Ascending aorta (tissue), 2 donors: ENCODE data around the gene GALNT4. TPM values are rescaled to one million over a fixed set of nuclear protein-coding genes. Genes with fewer than 3 reads are reported as not detected.

ENCODE experiments used
- DNase-seq, 2 donors: peaks; one replicate each; pipeline ENCODE4 v3.0.0-alpha.2; 2019; ENCODE audit warnings: low spot score in 2 of 2
- H3K27ac ChIP-seq, 2 donors: fragments of 200-600 bp; sonication (generic); one replicate each; pipeline ENCODE4 v1.5.1; 2016 to 2017; ENCODE audit warnings: mild to moderate bottlenecking in 1 of 2
- H3K27me3 ChIP-seq: fragments of 200-600 bp; sonication (generic); one replicate; pipeline ENCODE4 v1.5.1; 2017
- H3K36me3 ChIP-seq, 2 donors: fragments of 200-600 bp; sonication (generic); one replicate each; pipeline ENCODE4 v1.5.1; 2016
- H3K4me1 ChIP-seq, 2 donors: fragments of 200-600 bp; sonication (generic); one replicate each; pipeline ENCODE4 v1.5.1; 2016 to 2017; ENCODE audit warnings: mild to moderate bottlenecking in 1 of 2
- H3K4me3 ChIP-seq, 2 donors: fragments of 200-600 bp; sonication (generic); one replicate each; pipeline ENCODE4 v1.5.1; 2016 to 2017; ENCODE audit warnings: mild to moderate bottlenecking in 1 of 2
- H3K9me3 ChIP-seq, 2 donors: fragments of 200-600 bp; sonication (generic); one replicate each; pipeline ENCODE4 v1.5.1; 2016
- intact Hi-C: fragments of 100-400 bp; cut with DNase I; formaldehyde crosslinking; loops from one replicate; pipeline ENCODE4 v1.15.1; 2023
- total RNA-seq: library from RNA; depleted of rRNA; stranded (reverse); fragments of >200 nt; gene quantifications from one replicate; pipeline ENCODE4 v1.1.0, GENCODE V29; 2016
- TF ChIP-seq, protein P1 (sequence below), 3 experiments: fragments of 200-600 bp in 2 of 3; fragments of 450-650 bp in 1 of 3; sonication (generic) in 2 of 3; IDR thresholded peaks; one replicate each; pipeline ENCODE4 v1.5.1; 2016 to 2019; ENCODE audit warnings: antibody characterized with exemption in 3 of 3, mild to moderate bottlenecking in 1 of 3, moderate library complexity in 1 of 3

The GALNT4 gene
- total RNA-seq, 1 donor from 2014 or later, result 3.3 TPM

DNA sequence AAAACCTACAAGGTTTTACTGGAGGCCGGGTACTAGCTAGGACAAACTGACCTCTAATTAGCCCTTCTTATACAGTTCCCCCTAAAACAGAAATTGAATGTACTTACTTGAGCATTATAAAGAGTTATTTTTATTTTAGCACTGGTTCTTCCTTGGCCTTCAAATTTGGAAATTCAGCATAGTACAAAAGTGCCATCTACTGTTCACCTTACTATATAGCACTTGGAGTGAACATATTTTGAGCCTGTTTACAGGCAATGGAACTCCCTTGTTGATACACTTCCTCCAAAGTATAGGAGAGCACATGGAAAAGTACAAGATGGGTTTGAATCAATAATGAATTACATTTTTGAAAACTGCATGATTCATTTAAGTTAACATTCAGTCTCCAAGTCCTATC is 5.1 kb upstream of the GALNT4 start:
- no peak overlapping the region for H3K4me3 ChIP-seq
- no peaks in the 10 kb centered on the region for H3K36me3 ChIP-seq
- H3K9me3 ChIP-seq, result no peaks in the 10 kb centered on the region
- H3K27ac ChIP-seq, result no peak overlapping the region
- intact Hi-C loops, result loop anchor here (5.0 to 10.0 kb wide), 2 partner anchors 145 to 1387 kb away; partner anchors contain the start of genes CEP290 and TMTC3
- TF ChIP-seq, protein P1, sequence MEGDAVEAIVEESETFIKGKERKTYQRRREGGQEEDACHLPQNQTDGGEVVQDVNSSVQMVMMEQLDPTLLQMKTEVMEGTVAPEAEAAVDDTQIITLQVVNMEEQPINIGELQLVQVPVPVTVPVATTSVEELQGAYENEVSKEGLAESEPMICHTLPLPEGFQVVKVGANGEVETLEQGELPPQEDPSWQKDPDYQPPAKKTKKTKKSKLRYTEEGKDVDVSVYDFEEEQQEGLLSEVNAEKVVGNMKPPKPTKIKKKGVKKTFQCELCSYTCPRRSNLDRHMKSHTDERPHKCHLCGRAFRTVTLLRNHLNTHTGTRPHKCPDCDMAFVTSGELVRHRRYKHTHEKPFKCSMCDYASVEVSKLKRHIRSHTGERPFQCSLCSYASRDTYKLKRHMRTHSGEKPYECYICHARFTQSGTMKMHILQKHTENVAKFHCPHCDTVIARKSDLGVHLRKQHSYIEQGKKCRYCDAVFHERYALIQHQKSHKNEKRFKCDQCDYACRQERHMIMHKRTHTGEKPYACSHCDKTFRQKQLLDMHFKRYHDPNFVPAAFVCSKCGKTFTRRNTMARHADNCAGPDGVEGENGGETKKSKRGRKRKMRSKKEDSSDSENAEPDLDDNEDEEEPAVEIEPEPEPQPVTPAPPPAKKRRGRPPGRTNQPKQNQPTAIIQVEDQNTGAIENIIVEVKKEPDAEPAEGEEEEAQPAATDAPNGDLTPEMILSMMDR (IDR thresholded peaks at IDR 0.05), result peak; percentile 31 to 77 (median 62)
- DNase-seq, result no peak
- H3K4me1 ChIP-seq, result no peaks in the 10 kb centered on the region
- no peaks in the 10 kb centered on the region for H3K27me3 ChIP-seq

DNA sequence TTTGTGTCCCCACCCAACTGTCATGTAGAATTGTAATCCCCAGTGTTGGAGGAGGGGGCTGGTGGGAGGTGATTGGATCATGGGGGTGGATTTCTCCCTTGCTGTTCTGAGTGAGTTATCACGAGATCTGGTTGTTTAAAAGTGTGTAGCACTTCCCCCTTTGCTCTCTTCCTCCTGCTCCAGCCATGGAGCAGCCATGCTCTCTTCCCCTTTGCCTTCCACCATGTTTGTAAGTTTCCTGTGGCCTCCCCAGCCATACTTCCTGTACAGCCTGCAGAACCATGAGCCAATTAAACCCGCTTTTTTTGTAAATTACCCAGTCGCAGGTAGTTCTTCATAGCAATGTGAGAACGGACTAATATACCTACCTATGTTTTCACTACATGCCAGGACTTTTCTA is 3.8 kb upstream of the GALNT4 start:
- intact Hi-C loops, result loop anchor here (5.0 to 10.0 kb wide), 2 partner anchors 144 to 1386 kb away; partner anchors contain the start of genes CEP290 and TMTC3
- no peaks in the 10 kb centered on the region for H3K27me3 ChIP-seq
- peaks cover 0 to under 1% of the 10 kb centered on the region in 2 donors for H3K4me1 ChIP-seq
- H3K4me3 ChIP-seq, result no peak overlapping the region
- no peak overlapping the region for H3K27ac ChIP-seq
- no peaks in the 10 kb centered on the region for H3K9me3 ChIP-seq
- no peak for DNase-seq
- TF ChIP-seq, protein P1 (IDR thresholded peaks at IDR 0.05), result no peak
- no peaks in the 10 kb centered on the region for H3K36me3 ChIP-seq

DNA sequence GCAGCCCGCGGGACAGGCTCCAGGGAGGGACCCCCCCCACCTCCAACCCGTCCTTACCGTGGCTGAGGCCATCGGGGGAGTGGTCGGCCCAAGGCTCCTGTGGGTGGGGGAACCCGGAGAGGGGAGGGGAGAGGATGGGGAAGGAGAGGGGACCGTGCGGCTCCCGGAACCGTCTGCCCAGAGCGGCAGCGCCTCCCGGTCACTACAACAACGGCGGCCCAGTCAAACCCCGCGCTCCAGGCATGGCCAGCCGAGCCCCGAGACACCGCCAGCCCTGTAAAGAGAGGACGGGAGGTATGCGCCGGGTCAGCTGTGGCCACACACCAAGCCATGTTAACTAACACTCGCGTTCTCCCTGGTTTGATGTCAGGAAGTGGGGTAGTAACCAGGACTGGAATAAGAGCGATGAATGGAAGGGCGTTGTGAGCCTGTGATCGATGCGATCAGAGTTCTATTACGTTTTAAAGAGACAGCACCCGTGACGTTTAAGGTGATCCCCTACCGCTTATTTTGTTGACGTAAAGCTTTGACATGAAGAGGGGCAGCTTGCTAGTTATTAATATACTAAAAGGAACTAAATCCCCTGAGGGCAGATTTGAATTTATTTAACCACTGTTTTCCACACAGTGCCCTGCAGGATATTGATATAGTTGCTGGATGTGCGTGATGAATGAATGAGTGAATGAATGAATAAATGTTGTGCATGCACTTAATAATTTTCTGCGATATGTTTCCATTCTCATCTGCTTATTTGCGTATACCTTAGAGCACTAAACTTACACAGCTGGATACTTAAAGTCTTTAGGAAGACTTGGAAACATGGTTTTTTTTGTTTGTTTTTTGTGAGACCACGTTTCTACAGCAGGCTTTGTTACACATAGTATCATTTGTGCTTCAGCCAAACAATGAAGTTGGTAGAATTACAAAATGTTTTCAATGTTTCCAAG is 1.5 kb upstream of the GALNT4 start, which contains the start of gene POC1B:
TSS of gene POC1B (minus strand) at position 224 of the 947 bp plus-strand sequence. CDS start at position 72, 152 bp downstream.
- no peaks in the 10 kb centered on the region for H3K9me3 ChIP-seq
- H3K36me3 ChIP-seq, result no peaks in the 10 kb centered on the region
- peak; percentile 29 to 88 for DNase-seq
- intact Hi-C loops, result loop anchor here (2.0 to 10.0 kb wide), 7 partner anchors 29 to 1384 kb away; partner anchors contain the start of genes ATP2B1, CEP290, DUSP6 and TMTC3
- peaks cover 2 to 20% of the 10 kb centered on the region in 2 donors for H3K4me1 ChIP-seq
- TF ChIP-seq, protein P1 (IDR thresholded peaks at IDR 0.05), result no peak
- H3K27me3 ChIP-seq, result no peaks in the 10 kb centered on the region
- peak within 1 kb of the TSS; percentile 74 to 77 for H3K4me3 ChIP-seq
- peak within 1 kb of the TSS; percentile 92 to 93 for H3K27ac ChIP-seq

DNA sequence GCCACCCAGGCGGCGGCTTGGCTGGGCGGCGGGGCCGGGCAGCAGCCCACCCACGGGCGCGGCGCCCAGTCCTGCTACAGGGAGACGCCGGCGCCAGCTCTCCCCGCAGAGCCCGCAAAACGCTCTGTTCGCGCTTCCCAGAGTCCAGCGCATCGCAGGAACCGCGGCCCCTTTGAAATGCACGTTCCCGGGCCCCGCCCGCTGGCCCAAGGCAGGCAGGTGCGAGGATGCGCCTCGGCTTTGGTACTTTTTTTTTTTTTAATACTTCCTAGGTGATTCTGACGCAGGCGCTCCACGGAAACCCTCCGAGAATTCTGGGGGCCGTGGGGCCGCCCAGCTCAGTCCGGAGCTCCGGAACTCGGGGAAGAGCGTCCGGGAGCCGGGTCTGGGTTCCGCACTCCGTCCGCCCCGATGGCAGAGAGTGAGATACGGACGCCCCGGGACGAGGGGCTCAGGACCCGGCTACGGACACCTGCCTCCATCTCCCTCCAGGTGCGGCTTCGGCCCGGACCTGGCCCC is 768 bp upstream of the GALNT4 start:
- TF ChIP-seq, protein P1 (IDR thresholded peaks at IDR 0.05), result no peak
- Histone ChIP-seq H3K27me3 (no peaks in the 10 kb centered on the region), H3K4me3 (peak overlapping the region; percentile 74 to 77), H3K4me1 (peaks cover 2 to 20% of the 10 kb centered on the region in 2 donors), H3K27ac (peak overlapping the region; percentile 92 to 93), H3K9me3 (no peaks in the 10 kb centered on the region), H3K36me3 (no peaks in the 10 kb centered on the region)
- peak in 1 of 2 donors; percentile 67 for DNase-seq
- intact Hi-C loops, result loop anchor here (2.0 to 10.0 kb wide), 6 partner anchors 29 to 1383 kb away; partner anchors contain the start of genes ATP2B1, CEP290 and TMTC3

DNA sequence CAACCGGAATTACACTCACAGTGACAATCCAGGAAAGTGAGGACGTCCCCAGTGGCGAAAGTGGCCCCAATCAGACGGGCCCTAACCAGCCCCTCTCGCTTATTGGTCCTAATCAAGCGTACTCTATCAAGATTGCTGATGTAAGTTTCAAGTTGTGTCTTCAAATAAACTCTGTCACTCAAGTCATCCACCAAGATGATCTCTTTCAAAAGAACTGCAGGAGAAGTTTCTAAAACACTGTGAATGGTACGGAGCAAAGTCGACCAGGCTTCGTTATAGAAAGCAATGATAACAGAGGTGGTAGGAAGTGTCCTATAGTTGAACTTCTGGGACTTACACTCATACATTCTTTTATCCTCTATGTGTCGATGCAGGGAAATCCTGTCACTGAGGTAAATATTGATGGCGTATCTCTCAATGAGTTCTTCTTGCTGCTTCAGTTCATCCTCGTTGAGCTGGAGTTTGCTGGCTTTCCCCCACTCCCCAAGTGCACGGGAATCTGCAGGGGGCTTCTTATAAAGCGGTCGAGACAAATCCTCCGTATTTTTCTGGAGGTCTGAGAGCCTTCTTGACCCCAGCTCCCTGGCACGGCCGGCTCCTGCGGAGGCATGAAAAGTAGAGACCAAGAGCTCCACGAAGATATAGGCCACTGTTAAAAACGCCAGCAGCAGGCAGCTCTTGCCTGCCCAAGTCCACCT is 604 bp downstream of the GALNT4 start:
- H3K4me3 ChIP-seq, result peak overlapping the region; percentile 74 to 77
- no peak for DNase-seq
- peaks cover 2 to 20% of the 10 kb centered on the region in 2 donors for H3K4me1 ChIP-seq
- no peaks in the 10 kb centered on the region for H3K9me3 ChIP-seq
- H3K27ac ChIP-seq, result peak overlapping the region; percentile 92 to 93
- intact Hi-C loops, result loop anchor here (1.0 to 10.0 kb wide), 6 partner anchors 27 to 505 kb away; partner anchors contain the start of gene ATP2B1
- no peaks in the 10 kb centered on the region for H3K36me3 ChIP-seq
- TF ChIP-seq, protein P1 (IDR thresholded peaks at IDR 0.05), result no peak
- no peaks in the 10 kb centered on the region for H3K27me3 ChIP-seq
